Neural cell (in vitro differentiated cells): ENCODE data around the gene PACSIN2. TPM values are rescaled to one million over a fixed set of nuclear protein-coding genes. Genes with fewer than 3 reads are reported as not detected.

ENCODE experiments used
- H2AFZ ChIP-seq: fragments of 200-600, 300-800 bp; sonication (generic), shearing (Covaris generic); 2 replicates; pipeline ENCODE4 v1.6.0; 2014; ENCODE audit warnings: low read depth, mild to moderate bottlenecking, antibody characterized with exemption, low read length, moderate library complexity
- H3F3A ChIP-seq: fragments of 200-600 bp; shearing (Covaris generic); 2 replicates; pipeline ENCODE4 v1.6.1; 2016; ENCODE audit warnings: mild to moderate bottlenecking, moderate library complexity, mixed read lengths, antibody characterized with exemption, low read length; ENCODE audit not compliant: insufficient read depth, poor library complexity, severe bottlenecking
- H3K27ac ChIP-seq: fragments of 200-600, 300-800 bp; sonication (generic), shearing (Covaris generic); 2 replicates; pipeline ENCODE4 v1.5.1; 2014; ENCODE audit warnings: mild to moderate bottlenecking, low read length, moderate library complexity
- H3K27me3 ChIP-seq: fragments of 300-800, 200-600 bp; sonication (generic), shearing (Covaris generic); 2 replicates; pipeline ENCODE4 v1.6.0; 2014; ENCODE audit warnings: mild to moderate bottlenecking, low read depth, low read length, moderate library complexity; ENCODE audit not compliant: insufficient read depth
- H3K36me3 ChIP-seq: fragments of 300-800, 200-600 bp; sonication (generic), shearing (Covaris generic); 2 replicates; pipeline ENCODE4 v1.5.1; 2014; ENCODE audit warnings: mild to moderate bottlenecking, antibody characterized with exemption, low read length, moderate library complexity; ENCODE audit not compliant: insufficient read depth
- H3K4me2 ChIP-seq: fragments of 300-800, 200-600 bp; sonication (generic), shearing (Covaris generic); 2 replicates; pipeline ENCODE4 v1.6.0; 2014; ENCODE audit warnings: mild to moderate bottlenecking, low read length
- H3K4me3 ChIP-seq: fragments of 300-800, 200-600 bp; sonication (generic), shearing (Covaris generic); 2 replicates; pipeline ENCODE4 v1.5.1; 2014; ENCODE audit warnings: mild to moderate bottlenecking, low read length, moderate library complexity
- H3K79me2 ChIP-seq: fragments of 200-600 bp; shearing (Covaris generic); replicated peaks from 2 replicates; pipeline ENCODE4 v1.6.0; 2014; ENCODE audit warnings: mild to moderate bottlenecking, low read length, moderate library complexity; ENCODE audit not compliant: insufficient read depth
- H3K9ac ChIP-seq: fragments of 300-800, 200-600 bp; sonication (generic), shearing (Covaris generic); 2 replicates; pipeline ENCODE4 v1.6.1; 2016; ENCODE audit warnings: mild to moderate bottlenecking, low read length, mixed read lengths
- H3K9me2 ChIP-seq: fragments of 200-600 bp; shearing (Covaris generic); 2 replicates; pipeline ENCODE4 v1.6.1; 2016; ENCODE audit warnings: mild to moderate bottlenecking, low read length, mixed read lengths; ENCODE audit not compliant: insufficient read depth
- H3K9me3 ChIP-seq: fragments of 200-600, 300-800 bp; sonication (generic), shearing (Covaris generic); 2 replicates; pipeline ENCODE4 v1.6.1; 2016; ENCODE audit warnings: mild to moderate bottlenecking, mixed run types, low read length, moderate library complexity, mixed read lengths
- H4K20me1 ChIP-seq: fragments of 200-600 bp; shearing (Covaris generic); 2 replicates; pipeline ENCODE4 v1.6.1; 2016; ENCODE audit warnings: mild to moderate bottlenecking, mixed run types; ENCODE audit not compliant: insufficient read depth
- CTCF ChIP-seq: fragments of 450-650 bp; IDR thresholded peaks from 2 replicates; pipeline ENCODE4 v1.5.1; 2014; ENCODE audit warnings: antibody characterized with exemption, mild to moderate bottlenecking, moderate library complexity; ENCODE audit not compliant: poor library complexity, severe bottlenecking
- EP300 ChIP-seq: fragments of 450-650 bp; conservative IDR thresholded peaks from 2 replicates; pipeline ENCODE4 v1.6.1; 2014; ENCODE audit warnings: antibody characterized with exemption, mild to moderate bottlenecking, moderate library complexity; ENCODE audit not compliant: poor library complexity, severe bottlenecking
- EZH2 ChIP-seq: fragments of 200-600, 300-800 bp; shearing (Covaris generic), sonication (generic); IDR thresholded peaks from 2 replicates; pipeline ENCODE4 v1.6.1; 2014; ENCODE audit warnings: antibody characterized with exemption, low read length, borderline replicate concordance, mild to moderate bottlenecking; ENCODE audit not compliant: insufficient read depth, poor library complexity, severe bottlenecking
- MXI1 ChIP-seq: fragments of 450-650 bp; conservative IDR thresholded peaks from 2 replicates; pipeline ENCODE4 v1.6.1; 2014; ENCODE audit warnings: antibody characterized with exemption, mild to moderate bottlenecking; ENCODE audit not compliant: poor library complexity, severe bottlenecking
- POLR2AphosphoS5 ChIP-seq: IDR thresholded peaks from 2 replicates; pipeline ENCODE4 v1.6.1; 2012
- RAD21 ChIP-seq: fragments of 450-650 bp; conservative IDR thresholded peaks from 2 replicates; pipeline ENCODE4 v1.6.1; 2014; ENCODE audit warnings: antibody characterized with exemption, mild to moderate bottlenecking, moderate library complexity
- REST ChIP-seq: IDR thresholded peaks from 2 replicates; pipeline ENCODE4 v1.6.1; 2012; ENCODE audit warnings: borderline replicate concordance
- SMC3 ChIP-seq: fragments of 450-650 bp; conservative IDR thresholded peaks from 2 replicates; pipeline ENCODE4 v1.6.1; 2014; ENCODE audit warnings: antibody characterized with exemption, mild to moderate bottlenecking, moderate library complexity; ENCODE audit not compliant: poor library complexity
- TAF1 ChIP-seq: IDR thresholded peaks from 2 replicates; pipeline ENCODE4 v1.6.1; 2012; ENCODE audit warnings: low read depth
- polyA plus RNA-seq: library from polyadenylated mRNA; depleted of rRNA; stranded (reverse); fragments of >200 nt; gene quantifications from 2 replicates; pipeline ENCODE4 v1.2.3, GENCODE V29; 2014

PACSIN2 gene
- polyA plus RNA-seq, 1 donor from 2014 or later, result 47.2 TPM

GRCh38 chr22:42949159-42949558, 65.8 kb downstream of the PACSIN2 start:
- no peak for TF ChIP-seq REST
- no peak for TF ChIP-seq EZH2
- TF ChIP-seq TAF1, result no peak
- TF ChIP-seq MXI1, result no peak
- TF ChIP-seq RAD21, result no peak
- TF ChIP-seq SMC3, result no peak
- TF ChIP-seq EP300, result no peak
- TF ChIP-seq CTCF, result no peak
- TF ChIP-seq POLR2AphosphoS5, result no peak
- Histone ChIP-seq H4K20me1 (no peaks in the 10 kb centered on the region), H3K4me2 (no peak overlapping the region), H3K36me3 (no peaks in the 10 kb centered on the region), H3K4me3 (no peak overlapping the region), H3K9ac (no peak overlapping the region), H3K27ac (no peak overlapping the region), H2AFZ (no peak overlapping the region), H3K79me2 (no peaks in the 10 kb centered on the region), H3K27me3 (no peaks in the 10 kb centered on the region), H3F3A (no peaks in the 10 kb centered on the region), H3K9me2 (no peaks in the 10 kb centered on the region), H3K9me3 (no peaks in the 10 kb centered on the region)

- no peaks in the 10 kb centered on the region for H3K79me2 ChIP-seq
- no peak overlapping the region for H3K4me3 ChIP-seq
- no peaks in the 10 kb centered on the region for H3K9me3 ChIP-seq
- H3K27ac ChIP-seq, result no peak overlapping the region
- H3K9ac ChIP-seq, result no peak overlapping the region
- TF ChIP-seq SMC3 (no peak), CTCF (no peak), EZH2 (no peak), MXI1 (no peak), POLR2AphosphoS5 (no peak), TAF1 (no peak), REST (no peak), EP300 (no peak), RAD21 (no peak)
- H3K36me3 ChIP-seq, result no peaks in the 10 kb centered on the region
- H3K4me2 ChIP-seq, result no peak overlapping the region
- no peaks in the 10 kb centered on the region for H3K27me3 ChIP-seq
- no peaks in the 10 kb centered on the region for H4K20me1 ChIP-seq
- H3K9me2 ChIP-seq, result no peaks in the 10 kb centered on the region
- no peak overlapping the region for H2AFZ ChIP-seq
- no peaks in the 10 kb centered on the region for H3F3A ChIP-seq
Measured at GRCh38 chr22:42948294-42948693, 66.7 kb downstream of the PACSIN2 start.
